AG10803 (cell line): ENCODE results near the gene TEX19.

Experiments
- DNase-seq: peaks from one replicate; pipeline ENCODE4 v3.0.0; 2010; ENCODE audit warnings: low read depth
- H3K4me3 ChIP-seq: 2 replicates; pipeline ENCODE4 v1.5.1; 2011; ENCODE audit warnings: mild to moderate bottlenecking, low read length, control low read depth
- TF ChIP-seq, protein P1 (sequence below): conservative IDR thresholded peaks from 2 replicates; pipeline ENCODE4 v1.5.1; 2011; ENCODE audit warnings: mild to moderate bottlenecking, low read length, control low read depth, inconsistent platforms

The TEX19 gene

GRCh38 chr17:82319619-82320062, 39.4 kb upstream of the TEX19 start:
- DNase-seq: no peak
- TF ChIP-seq, protein P1, sequence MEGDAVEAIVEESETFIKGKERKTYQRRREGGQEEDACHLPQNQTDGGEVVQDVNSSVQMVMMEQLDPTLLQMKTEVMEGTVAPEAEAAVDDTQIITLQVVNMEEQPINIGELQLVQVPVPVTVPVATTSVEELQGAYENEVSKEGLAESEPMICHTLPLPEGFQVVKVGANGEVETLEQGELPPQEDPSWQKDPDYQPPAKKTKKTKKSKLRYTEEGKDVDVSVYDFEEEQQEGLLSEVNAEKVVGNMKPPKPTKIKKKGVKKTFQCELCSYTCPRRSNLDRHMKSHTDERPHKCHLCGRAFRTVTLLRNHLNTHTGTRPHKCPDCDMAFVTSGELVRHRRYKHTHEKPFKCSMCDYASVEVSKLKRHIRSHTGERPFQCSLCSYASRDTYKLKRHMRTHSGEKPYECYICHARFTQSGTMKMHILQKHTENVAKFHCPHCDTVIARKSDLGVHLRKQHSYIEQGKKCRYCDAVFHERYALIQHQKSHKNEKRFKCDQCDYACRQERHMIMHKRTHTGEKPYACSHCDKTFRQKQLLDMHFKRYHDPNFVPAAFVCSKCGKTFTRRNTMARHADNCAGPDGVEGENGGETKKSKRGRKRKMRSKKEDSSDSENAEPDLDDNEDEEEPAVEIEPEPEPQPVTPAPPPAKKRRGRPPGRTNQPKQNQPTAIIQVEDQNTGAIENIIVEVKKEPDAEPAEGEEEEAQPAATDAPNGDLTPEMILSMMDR: no peak
- H3K4me3 ChIP-seq: no peak overlapping the region

DNA sequence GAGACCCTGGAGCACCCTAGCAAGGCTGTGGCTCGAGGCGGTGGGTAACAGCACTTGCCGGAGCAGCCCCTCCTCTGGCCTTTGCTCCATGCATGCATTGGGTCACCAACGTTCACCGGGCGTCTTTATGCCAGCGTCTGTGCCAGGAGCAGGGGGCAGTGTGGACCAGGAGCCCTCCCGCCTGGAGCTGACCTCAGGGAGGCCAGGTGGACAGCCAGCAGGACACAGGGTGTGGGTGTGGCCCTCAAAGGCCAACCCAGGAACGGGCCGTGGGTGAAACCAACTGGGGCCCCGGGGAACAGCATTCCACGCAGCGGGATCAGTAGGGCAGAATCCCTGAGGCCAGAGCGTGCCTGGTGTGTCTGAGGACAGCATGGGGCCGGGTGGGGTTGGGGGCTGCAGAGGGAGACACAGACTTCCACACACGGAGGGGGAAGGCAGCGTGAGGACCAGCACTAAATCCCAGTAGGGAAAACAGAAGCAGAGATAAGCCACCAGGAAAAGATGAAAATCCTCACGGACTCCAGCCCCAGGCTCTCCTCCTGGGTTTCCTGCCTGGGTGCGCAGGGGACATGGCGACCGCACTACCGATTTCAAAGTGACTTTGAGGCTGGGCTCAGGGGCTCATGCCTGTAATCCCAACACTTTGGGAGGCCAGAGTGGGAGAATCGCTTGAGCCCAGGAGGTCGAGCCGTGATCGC, 38.8 kb upstream of the TEX19 start:
- DNase-seq: no peak
- TF ChIP-seq, protein P1: no peak
- H3K4me3 ChIP-seq: no peak overlapping the region

DNA sequence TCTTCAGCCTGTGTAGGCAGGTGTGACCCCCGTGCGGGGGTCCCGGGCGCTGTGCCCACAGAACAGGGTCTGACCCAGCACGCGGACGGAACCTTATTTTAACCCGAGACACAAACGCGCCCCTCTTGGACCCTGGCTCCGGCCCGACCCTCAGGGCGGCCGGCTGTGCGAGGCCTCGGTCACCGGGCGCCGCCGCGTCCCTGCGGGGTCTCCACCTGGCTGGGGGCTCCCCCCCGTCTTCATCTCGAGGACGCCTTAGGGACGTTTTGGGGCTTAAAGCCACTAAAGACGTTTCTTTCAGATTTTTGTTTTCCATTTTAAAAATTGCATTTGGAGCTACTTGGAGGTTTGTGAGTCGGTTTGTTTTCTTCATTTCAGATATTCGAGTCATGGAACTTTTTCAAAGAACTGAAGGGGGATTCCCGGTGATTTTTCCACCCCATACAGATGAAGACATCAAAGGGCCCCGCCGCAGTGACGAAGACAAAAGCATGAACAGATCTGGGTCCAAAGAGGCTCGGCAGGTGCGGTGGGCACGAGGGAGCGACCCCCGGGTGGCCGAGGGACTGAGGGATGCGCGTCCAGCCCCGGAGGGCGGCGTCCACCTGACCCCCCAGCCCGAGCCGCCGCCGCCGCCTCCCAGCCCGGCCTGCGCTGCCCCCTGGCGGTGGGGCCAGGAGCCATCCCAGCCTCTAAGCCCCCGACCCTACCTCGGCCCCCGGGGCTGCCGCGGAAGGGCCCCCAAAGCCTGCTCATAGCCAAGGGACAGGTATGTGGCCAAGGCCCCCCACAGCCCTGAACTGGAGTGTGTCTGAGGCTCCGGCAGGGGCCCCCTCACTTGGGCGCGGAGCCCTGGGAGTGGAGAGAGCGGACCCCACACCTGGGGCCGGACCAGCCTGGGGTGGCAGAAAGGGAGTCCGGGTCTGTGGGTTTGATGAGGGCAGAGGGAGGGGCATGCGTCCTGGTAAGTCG, 37.8 kb upstream of the TEX19 start:
- TF ChIP-seq, protein P1: peak; percentile 38
- DNase-seq: no peak
- H3K4me3 ChIP-seq: no peak overlapping the region

DNA sequence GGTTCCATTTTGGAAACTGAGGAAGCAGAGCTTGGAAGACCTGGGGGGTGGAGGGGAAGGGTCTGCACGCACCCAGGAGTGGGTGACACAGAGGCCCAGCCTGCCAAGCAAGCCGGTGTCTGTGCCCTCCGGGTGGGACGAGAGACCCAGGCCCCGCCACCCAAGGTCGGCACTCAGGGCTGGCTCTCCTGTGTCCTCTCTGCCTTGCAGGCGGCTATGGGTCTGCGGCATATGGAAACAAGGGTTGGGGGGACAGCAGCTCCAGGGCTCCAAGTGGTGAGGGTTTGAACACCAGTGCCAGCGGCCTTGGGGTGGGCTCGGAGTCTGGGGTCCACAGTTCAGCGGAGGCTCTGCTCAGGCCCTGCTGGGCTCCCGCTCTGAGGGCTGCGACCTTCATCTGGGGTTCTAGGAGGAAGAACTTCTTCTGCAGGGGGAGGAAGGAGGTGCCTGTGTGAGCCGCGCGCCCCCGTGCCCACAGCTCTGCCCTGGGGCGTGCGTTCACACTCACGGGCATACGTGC, 37.0 kb upstream of the TEX19 start:
- DNase-seq: no peak
- TF ChIP-seq, protein P1: no peak
- H3K4me3 ChIP-seq: no peak overlapping the region

- no peak overlapping the region for H3K4me3 ChIP-seq
- TF ChIP-seq, protein P1: no peak
- no peak for DNase-seq
These were observed 36.3 kb upstream of the TEX19 start for GRCh38 chr17:82322526-82323453.

- DNase-seq: no peak
- TF ChIP-seq, protein P1: no peak
These were observed 35.4 kb upstream of the TEX19 start for GRCh38 chr17:82323514-82324234.

More at GRCh38 chr17:82323514-82324234, 35.4 kb upstream of the TEX19 start:
- no peak overlapping the region for H3K4me3 ChIP-seq
